Measurements from ENCODE around the gene C1orf74.

The C1orf74 gene

DNA sequence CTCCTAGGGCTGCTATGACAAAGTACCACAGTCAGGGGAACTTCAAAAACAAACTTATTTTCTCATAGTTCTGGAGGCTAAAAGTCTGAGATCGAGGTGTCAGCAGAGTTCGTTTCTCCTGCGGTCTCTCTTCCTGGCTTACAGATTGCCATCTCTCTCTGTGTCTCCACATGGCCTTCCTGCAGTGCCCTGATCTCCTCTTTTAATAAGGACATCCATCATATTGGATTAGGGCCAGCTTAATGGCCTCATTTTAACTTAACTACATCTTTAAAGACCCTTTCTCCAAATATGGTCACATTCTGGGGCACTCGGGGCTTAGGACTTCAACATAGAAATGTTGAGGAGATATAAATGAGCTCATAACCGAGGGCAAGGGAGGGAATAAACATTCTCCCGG is 12.2 kb downstream of the C1orf74 start:
- Histone ChIP-seq H3K36me3 (replicated peaks; ENCODE audit: low read depth, low read length) (peaks cover 13% of the 10 kb centered on the region), H3K4me2 (ENCODE audit: low read length) (no peak overlapping the region), H3K4me3 (ENCODE audit: low read length) (no peak overlapping the region), H3K4me1 (ENCODE audit: low read length) (peaks cover 67% of the 10 kb centered on the region), H3K9ac (ENCODE audit: low read length) (no peak overlapping the region), H3K27ac (ENCODE audit: low read length) (no peak overlapping the region), H2AFZ (ENCODE audit: low read depth, low read length) (no peak overlapping the region), H4K20me1 (ENCODE audit: insufficient read depth, low read length) (no peaks in the 10 kb centered on the region), H3K27me3 (ENCODE audit: low read depth, low read length) (no peaks in the 10 kb centered on the region), H3K9me3 (ENCODE audit: insufficient read depth, low read length) (no peaks in the 10 kb centered on the region), H3K79me2 (ENCODE audit: low read length) (no peaks in the 10 kb centered on the region)
- TF ChIP-seq EZH2phosphoT487 (IDR thresholded peaks at IDR 0.05; ENCODE audit: low read depth): no peak
- TF ChIP-seq, protein P1, sequence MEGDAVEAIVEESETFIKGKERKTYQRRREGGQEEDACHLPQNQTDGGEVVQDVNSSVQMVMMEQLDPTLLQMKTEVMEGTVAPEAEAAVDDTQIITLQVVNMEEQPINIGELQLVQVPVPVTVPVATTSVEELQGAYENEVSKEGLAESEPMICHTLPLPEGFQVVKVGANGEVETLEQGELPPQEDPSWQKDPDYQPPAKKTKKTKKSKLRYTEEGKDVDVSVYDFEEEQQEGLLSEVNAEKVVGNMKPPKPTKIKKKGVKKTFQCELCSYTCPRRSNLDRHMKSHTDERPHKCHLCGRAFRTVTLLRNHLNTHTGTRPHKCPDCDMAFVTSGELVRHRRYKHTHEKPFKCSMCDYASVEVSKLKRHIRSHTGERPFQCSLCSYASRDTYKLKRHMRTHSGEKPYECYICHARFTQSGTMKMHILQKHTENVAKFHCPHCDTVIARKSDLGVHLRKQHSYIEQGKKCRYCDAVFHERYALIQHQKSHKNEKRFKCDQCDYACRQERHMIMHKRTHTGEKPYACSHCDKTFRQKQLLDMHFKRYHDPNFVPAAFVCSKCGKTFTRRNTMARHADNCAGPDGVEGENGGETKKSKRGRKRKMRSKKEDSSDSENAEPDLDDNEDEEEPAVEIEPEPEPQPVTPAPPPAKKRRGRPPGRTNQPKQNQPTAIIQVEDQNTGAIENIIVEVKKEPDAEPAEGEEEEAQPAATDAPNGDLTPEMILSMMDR (IDR thresholded peaks at IDR 0.05; ENCODE audit: low read depth, low read length): no peak

DNA sequence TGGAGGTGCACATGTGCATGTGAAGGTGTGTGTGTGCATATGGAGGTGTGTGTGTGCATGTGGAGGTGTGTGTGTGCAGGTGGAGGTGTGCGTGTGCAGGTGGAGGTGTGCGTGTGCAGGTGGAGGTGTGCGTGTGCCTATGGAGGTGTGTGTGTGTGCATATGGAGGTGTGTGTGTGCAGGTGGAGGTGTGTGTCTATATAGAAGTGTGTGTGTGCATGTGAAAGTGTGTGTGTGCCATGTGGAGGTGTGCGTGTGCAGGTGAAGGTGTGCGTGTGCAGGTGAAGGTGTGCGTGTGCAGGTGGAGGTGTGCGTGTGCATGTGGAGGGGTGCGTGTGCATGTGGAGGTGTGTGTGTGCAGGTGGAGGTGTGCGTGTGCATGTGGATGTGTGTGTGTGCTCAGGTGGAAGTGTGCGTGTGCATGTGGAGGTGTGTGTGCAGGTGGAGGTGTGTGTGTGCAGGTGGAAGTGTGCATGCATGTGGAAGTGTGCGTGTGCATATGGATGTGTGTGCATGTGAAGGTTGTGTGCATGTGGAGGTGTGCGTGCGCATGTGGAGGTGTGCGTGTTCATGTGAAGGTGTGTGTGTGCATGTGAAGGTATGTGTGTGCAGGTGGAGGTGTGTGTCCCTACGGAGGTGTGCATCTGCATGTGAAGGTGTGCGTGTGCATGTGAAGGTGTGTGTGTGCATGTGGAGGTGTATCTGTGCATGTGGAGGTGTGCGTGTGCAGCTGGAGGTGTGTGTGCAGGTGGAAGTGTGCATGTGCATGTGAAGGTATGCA is 13.5 kb downstream of the C1orf74 start:
- TF ChIP-seq EZH2phosphoT487 (IDR thresholded peaks at IDR 0.05; ENCODE audit: low read depth): no peak
- TF ChIP-seq, protein P1 (IDR thresholded peaks at IDR 0.05; ENCODE audit: low read depth, low read length): no peak
- no peak overlapping the region for H3K9ac ChIP-seq (ENCODE audit: low read length)
- H3K27me3 ChIP-seq (ENCODE audit: low read depth, low read length): no peaks in the 10 kb centered on the region
- H4K20me1 ChIP-seq (ENCODE audit: insufficient read depth, low read length): no peaks in the 10 kb centered on the region
- H3K36me3 ChIP-seq (replicated peaks; ENCODE audit: low read depth, low read length): peaks cover 7% of the 10 kb centered on the region
- no peak overlapping the region for H3K27ac ChIP-seq (ENCODE audit: low read length)
- H2AFZ ChIP-seq (ENCODE audit: low read depth, low read length): no peak overlapping the region
- no peak overlapping the region for H3K4me2 ChIP-seq (ENCODE audit: low read length)
- no peaks in the 10 kb centered on the region for H3K9me3 ChIP-seq (ENCODE audit: insufficient read depth, low read length)
- no peaks in the 10 kb centered on the region for H3K79me2 ChIP-seq (ENCODE audit: low read length)
- peaks cover 66% of the 10 kb centered on the region for H3K4me1 ChIP-seq (ENCODE audit: low read length)
- no peak overlapping the region for H3K4me3 ChIP-seq (ENCODE audit: low read length)

DNA sequence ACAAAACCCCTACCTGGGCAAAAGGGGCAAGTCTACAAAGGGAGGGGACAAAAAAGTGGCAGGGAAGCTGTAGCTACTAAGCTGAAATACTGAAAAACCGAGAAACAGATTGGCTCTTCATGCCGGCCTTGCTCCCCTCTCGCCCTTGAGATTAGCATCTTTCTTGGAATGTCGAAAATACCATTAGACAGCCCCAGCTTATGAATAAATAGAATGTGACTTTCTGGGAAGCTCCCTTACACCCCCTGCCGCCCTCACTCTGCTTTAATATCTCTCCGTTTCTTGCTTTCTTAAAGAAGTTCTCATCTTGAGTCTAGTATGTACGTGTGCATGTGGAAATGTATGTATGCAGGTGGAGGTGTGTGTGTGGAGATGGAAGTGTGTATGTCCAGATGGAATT is 14.4 kb downstream of the C1orf74 start:
- no peak for TF ChIP-seq EZH2phosphoT487 (IDR thresholded peaks at IDR 0.05; ENCODE audit: low read depth)
- TF ChIP-seq, protein P1 (IDR thresholded peaks at IDR 0.05; ENCODE audit: low read depth, low read length): no peak
- no peaks in the 10 kb centered on the region for H3K9me3 ChIP-seq (ENCODE audit: insufficient read depth, low read length)
- no peaks in the 10 kb centered on the region for H4K20me1 ChIP-seq (ENCODE audit: insufficient read depth, low read length)
- peaks cover 61% of the 10 kb centered on the region for H3K4me1 ChIP-seq (ENCODE audit: low read length)
- no peak overlapping the region for H2AFZ ChIP-seq (ENCODE audit: low read depth, low read length)
- peaks cover 11% of the 10 kb centered on the region for H3K36me3 ChIP-seq (replicated peaks; ENCODE audit: low read depth, low read length)
- H3K79me2 ChIP-seq (ENCODE audit: low read length): no peaks in the 10 kb centered on the region
- H3K9ac ChIP-seq (ENCODE audit: low read length): no peak overlapping the region; the same call in 1 of the 2 replicates
- peak overlapping the region; percentile 31 for H3K4me2 ChIP-seq (ENCODE audit: low read length)
- peak overlapping the region; percentile 45 for H3K27ac ChIP-seq (ENCODE audit: low read length)
- 0 out of 2 replicates have a peak overlapping the region, but pooled peaks have one; percentile 1 for H3K4me3 ChIP-seq (ENCODE audit: low read length)
- H3K27me3 ChIP-seq (ENCODE audit: low read depth, low read length): no peaks in the 10 kb centered on the region

GRCh38 chr1:209769171-209769904 is 15.0 kb downstream of the C1orf74 start:
- Histone ChIP-seq H3K79me2 (ENCODE audit: low read length) (no peaks in the 10 kb centered on the region), H3K27me3 (ENCODE audit: low read depth, low read length) (no peaks in the 10 kb centered on the region), H3K4me1 (ENCODE audit: low read length) (peaks cover 55% of the 10 kb centered on the region), H3K36me3 (replicated peaks; ENCODE audit: low read depth, low read length) (peaks cover 11% of the 10 kb centered on the region), H3K4me3 (ENCODE audit: low read length) (peak overlapping the region; percentile 13; the same call in 1 of the 2 replicates), H3K4me2 (ENCODE audit: low read length) (peak overlapping the region; percentile 31), H4K20me1 (ENCODE audit: insufficient read depth, low read length) (no peaks in the 10 kb centered on the region), H2AFZ (ENCODE audit: low read depth, low read length) (no peak overlapping the region), H3K27ac (ENCODE audit: low read length) (peak overlapping the region; percentile 45), H3K9me3 (ENCODE audit: insufficient read depth, low read length) (no peaks in the 10 kb centered on the region), H3K9ac (ENCODE audit: low read length) (no peak overlapping the region; the same call in 1 of the 2 replicates)
- TF ChIP-seq EZH2phosphoT487 (IDR thresholded peaks at IDR 0.05; ENCODE audit: low read depth): no peak
- TF ChIP-seq, protein P1 (IDR thresholded peaks at IDR 0.05; ENCODE audit: low read depth, low read length): no peak
